SH-SY5Y (cell line): Measurements from ENCODE around the gene APEH.

Experiments used
- GATA2 ChIP-seq: IDR thresholded peaks from 2 replicates; pipeline ENCODE4 v1.6.1; 2011; ENCODE audit warnings: mild to moderate bottlenecking, low read depth, low read length
- GATA3 ChIP-seq: IDR thresholded peaks from 2 replicates; pipeline ENCODE4 v1.6.1; 2011; ENCODE audit warnings: low read depth, mild to moderate bottlenecking, low read length, moderate library complexity

DNA sequence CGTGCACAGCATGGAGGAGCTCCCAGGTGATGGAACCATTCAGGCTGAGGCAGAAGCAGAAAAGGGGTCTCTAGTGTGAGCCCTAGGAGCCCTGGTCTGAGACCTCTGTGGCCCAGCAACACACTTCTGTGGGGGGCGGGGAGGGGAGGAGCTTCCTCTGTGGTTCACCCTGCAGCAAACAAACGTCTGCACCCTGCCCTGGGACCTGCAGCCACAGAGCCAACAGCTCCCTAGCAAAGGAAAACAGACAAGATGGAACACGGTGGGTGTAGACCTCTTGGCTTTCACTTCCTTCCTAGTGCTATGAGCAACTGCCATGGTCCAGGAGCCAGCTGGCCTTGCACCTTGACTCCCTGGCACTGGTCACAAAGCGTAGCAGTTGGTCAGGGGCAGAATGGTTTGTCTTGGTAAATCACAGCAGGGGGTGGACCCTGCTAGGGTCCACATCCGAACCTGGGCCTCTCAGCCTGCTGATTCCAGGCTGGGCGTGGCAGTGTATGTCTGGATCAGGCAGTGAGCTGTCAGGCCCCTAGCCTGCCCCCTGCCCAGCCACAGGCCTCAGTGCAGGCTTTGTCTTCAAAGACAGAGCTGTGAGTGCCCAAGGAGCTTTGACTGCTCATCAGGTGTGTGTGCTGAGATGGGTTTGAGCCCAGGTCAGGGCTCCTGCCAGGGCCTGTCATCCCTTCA, 38.6 kb downstream of the APEH start:
- no peak for TF ChIP-seq GATA2
- TF ChIP-seq GATA3 = no peak
